Activated CD4-positive, alpha-beta T cell treated with anti-CD3 and anti-CD28 coated beads, Interleukin-2, amount 50 U/mL, for 16 hours (primary cell): ENCODE results near the gene GABRR3.

Experiments
- DNase-seq: peaks from one replicate; pipeline ENCODE4 v3.0.0-alpha.2; 2020

Gene GABRR3

GRCh38 chr3:97988784-97989568 is 46.1 kb downstream of the GABRR3 start:
- no peak for DNase-seq

- DNase-seq = no peak
Measured at GRCh38 chr3:97987306-97987705, 47.8 kb downstream of the GABRR3 start.

DNA sequence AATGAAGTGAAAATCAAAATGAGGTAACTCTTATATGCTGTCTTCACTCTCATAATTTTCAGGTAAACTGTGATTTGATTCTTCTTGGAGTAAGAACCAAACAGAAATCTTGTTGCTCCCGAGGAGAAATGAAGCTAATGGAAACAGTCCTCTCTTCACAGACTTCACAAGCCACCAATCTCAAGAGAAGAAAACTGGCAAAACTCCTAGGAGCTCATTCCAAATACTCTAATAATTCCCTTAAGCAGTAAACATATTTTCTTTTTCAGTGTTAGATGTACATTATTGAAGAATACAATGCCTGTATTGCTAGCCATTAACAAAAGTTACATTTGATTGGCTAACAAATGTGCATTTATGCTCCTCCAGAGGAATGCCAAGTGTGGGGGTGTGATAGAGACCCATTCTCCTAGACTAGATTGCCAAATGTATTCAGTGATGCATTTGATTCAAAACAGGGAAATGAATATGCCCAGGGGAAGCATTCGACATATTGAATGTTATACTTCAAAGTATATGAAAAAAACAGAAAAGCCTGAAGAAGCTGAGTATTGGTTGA is 51.1 kb downstream of the GABRR3 start:
- no peak for DNase-seq

DNA sequence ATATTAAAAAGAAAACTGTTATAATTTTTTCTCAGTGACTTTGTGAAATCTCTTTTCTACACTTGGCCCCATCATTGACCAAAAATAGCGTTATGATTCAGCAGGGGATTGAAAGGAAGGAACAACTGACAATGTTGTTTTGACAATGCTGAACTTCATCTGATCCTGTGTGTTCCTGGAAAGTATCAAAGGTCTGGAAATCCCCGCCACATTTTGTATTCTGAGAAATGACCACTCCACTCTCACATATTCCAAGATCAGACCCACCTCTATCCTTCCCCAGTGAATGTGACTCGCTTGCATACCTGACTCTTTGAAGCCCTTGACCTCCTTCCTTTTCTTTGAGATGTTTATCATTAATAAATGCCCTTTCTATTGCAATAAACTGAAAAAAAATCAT is 53.2 kb downstream of the GABRR3 start:
- peak; percentile 82 for DNase-seq

DNA sequence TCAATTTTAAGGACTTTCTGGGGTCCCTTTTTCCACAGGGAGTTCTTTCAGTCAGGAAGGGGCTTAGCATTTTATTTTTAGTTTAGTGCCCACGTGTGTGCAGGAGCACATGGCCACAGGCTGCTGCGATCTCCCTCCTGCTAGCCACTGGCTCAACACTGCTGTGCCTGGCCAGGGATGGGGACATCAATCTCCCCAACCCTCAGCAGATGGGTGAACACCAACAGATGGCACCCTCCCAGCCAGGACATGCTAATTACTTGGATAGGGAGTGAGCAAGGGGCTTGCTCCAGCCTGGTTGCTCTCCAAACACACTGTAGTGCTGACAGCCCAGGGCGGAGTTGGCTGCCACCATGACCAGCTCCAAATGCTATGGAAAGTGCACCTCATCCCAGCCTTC is 55.5 kb downstream of the GABRR3 start:
- no peak for DNase-seq

DNA sequence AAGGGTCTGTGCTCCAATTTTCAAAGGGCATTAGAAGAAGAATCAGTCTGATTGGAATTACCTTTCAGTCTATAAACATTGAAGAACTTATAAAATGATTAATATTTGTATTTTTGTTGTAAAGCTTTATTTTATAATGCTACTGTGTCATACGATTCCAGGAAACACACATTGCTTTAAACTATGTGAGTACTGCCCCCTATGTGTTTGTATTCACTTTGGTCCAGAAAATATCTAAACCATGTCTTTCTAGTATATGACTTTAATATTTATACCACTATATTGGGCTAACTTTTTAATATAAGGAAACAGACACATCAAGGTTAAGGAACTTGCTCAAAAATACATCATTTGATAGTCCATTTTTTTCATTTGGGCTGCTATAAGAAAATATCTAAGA is 59.6 kb downstream of the GABRR3 start:
- DNase-seq = no peak

GRCh38 chr3:97974996-97975395 is 60.1 kb downstream of the GABRR3 start:
- DNase-seq = no peak

DNA sequence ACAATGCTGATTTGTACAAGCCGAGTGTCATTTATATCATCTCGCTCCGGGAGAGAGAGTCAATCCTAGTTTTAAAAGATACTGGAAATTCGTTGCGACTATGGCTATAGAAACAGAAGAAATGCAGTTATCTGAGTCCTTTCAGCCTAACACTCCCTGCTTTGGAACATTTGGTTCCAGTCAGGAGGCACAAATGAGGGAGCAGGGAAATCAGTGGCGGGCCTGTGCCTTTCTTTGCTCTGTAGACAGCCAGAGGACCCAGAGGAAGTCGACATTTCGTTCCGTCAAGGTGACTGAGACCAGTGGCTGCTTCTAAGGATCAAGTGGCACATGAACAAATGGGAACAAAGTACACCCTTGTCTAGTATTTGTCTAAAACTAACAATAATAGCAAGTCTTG is 62.1 kb downstream of the GABRR3 start:
- DNase-seq = no peak

- peak; percentile 80 for DNase-seq
Measured at GRCh38 chr3:97971679-97972567, 63.2 kb downstream of the GABRR3 start, which contains the start of gene RIOX2. Gene RIOX2 (minus strand): TSS chr3:97972431. CDS start chr3:97967593, 4,838 bp downstream.

DNA sequence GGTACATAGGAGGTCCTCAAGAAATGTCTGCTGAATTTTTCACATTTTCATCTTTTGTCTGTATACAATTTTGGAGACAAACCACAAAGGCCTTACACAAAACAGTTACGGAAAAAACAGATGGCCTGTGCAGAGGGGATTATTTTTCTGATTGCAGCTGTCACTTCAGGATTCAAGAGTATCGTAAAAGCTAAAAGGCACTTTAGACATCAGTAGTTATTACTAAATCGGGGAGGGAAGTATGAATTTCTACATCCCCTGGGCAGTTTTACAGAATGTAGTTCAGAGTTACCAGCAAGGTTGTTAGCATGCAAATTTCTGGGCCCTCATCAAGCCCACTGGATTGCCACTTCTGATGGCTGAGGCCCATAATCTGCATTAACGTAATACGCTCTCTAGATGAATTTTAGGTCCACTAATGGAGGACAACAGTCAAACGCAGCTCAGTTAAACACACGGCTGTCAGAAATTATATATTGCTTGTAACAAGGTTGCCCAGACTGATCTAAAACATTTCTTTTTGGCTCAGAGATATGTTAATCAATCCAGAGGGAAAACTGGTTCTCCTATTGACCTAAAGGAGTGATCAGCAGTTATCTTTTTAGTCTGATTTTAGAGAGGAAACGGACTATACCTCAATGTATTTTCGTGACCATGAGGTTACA is 64.0 kb downstream of the GABRR3 start:
- no peak for DNase-seq

GRCh38 chr3:97970156-97970555 is 65.0 kb downstream of the GABRR3 start:
- no peak for DNase-seq

GRCh38 chr3:97969541-97969940 is 65.6 kb downstream of the GABRR3 start:
- no peak for DNase-seq

DNA sequence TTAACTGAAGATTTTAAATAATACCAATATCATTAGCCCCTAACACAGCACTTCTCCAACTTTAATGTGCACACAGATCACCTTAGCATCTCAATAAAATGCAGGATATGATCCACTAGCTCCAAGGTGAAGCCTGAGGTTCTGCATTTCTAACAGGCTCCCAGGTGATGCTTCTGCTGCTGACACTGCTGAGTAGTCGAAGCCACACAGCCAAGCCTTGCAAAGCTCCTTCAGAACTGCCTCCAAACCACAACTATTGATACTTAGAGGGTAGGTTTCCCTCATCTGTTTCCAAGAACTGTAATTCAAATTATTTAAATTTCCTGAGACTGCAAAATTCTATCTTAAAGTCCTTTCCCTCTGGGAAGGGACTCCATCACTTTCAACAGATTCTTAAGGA is 66.7 kb downstream of the GABRR3 start:
- DNase-seq = peak; percentile 55

GRCh38 chr3:97967966-97968365 is 67.1 kb downstream of the GABRR3 start:
- no peak for DNase-seq

- DNase-seq = no peak
Measured at GRCh38 chr3:97960993-97961766, 73.9 kb downstream of the GABRR3 start.

- DNase-seq = no peak
Measured at GRCh38 chr3:97960551-97960950, 74.6 kb downstream of the GABRR3 start.

DNA sequence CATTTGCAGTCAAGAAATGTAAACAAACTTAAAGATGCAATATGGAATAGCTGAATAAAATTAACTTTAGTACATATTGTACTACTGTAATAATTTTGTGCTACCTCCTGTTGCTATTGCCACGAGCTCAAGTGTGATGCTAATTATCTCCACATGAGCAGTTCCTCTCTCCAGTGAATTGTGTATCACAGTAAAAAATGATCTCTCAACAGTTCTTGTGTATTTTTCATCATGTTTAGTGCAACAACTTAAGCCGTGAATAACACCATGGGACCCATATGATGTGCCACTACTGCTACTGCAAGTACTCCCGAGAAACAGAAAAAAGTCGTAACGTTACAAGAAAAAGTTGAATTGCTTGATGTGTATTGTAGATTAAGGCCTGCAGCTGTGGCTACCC is 75.2 kb downstream of the GABRR3 start:
- no peak for DNase-seq

GRCh38 chr3:97958796-97959195 is 76.3 kb downstream of the GABRR3 start:
- DNase-seq = no peak

- no peak for DNase-seq
Measured at GRCh38 chr3:97958396-97958795, 76.7 kb downstream of the GABRR3 start.

GRCh38 chr3:97957617-97958311 is 77.4 kb downstream of the GABRR3 start:
- DNase-seq = no peak

GRCh38 chr3:97956051-97956450 is 79.1 kb downstream of the GABRR3 start:
- DNase-seq = no peak
